DND-41 (cell line): ENCODE measurements around the gene FBXO24.

ENCODE experiments used
- EZH2 ChIP-seq: IDR thresholded peaks from 3 replicates; pipeline ENCODE4 v1.6.1; 2012; ENCODE audit warnings: borderline replicate concordance, low read depth, mild to moderate bottlenecking, moderate library complexity, low read length, inconsistent platforms; ENCODE audit not compliant: severe bottlenecking
- TF ChIP-seq, protein P1 (sequence below): IDR thresholded peaks from 2 replicates; pipeline ENCODE4 v1.5.1; 2012; ENCODE audit warnings: borderline replicate concordance, low read length, moderate library complexity, mild to moderate bottlenecking; ENCODE audit not compliant: poor library complexity, severe bottlenecking; ENCODE audit errors: extremely low read depth

DNA sequence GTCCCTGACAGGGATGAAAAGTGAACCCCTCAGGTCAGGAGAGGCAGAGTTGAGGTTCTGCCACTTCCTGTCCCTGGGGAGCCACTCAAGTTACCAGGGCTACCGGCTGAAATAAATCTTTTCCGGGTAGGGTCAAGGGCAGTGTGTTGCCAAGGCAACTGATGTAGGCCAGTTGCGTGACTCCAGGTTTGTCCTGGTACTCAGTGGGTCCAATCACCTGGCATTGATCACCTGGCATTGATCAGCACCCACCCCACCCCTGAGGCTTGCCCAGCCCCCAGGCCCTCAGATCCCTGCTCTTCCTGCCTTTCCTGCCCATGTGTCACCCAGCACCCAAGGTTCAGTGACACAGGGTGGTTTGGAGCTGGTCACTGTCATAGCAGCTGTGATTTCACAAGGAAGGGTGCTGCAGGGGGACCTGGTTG, 18.4 kb upstream of the FBXO24 start:
- TF ChIP-seq, protein P1, sequence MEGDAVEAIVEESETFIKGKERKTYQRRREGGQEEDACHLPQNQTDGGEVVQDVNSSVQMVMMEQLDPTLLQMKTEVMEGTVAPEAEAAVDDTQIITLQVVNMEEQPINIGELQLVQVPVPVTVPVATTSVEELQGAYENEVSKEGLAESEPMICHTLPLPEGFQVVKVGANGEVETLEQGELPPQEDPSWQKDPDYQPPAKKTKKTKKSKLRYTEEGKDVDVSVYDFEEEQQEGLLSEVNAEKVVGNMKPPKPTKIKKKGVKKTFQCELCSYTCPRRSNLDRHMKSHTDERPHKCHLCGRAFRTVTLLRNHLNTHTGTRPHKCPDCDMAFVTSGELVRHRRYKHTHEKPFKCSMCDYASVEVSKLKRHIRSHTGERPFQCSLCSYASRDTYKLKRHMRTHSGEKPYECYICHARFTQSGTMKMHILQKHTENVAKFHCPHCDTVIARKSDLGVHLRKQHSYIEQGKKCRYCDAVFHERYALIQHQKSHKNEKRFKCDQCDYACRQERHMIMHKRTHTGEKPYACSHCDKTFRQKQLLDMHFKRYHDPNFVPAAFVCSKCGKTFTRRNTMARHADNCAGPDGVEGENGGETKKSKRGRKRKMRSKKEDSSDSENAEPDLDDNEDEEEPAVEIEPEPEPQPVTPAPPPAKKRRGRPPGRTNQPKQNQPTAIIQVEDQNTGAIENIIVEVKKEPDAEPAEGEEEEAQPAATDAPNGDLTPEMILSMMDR: no peak
- TF ChIP-seq EZH2: no peak
